IMR-90 (cell line): ENCODE results near the gene RRAGA. TPM values are rescaled to one million over a fixed set of nuclear protein-coding genes. Genes with fewer than 3 reads are reported as not detected.

Source experiments
- ATAC-seq: fragments of 200-7000 bp; cut with Tn5 transposase; 2 replicates; pipeline ENCODE4 v1.9.1; 2020; ENCODE audit warnings: low read depth, mild to moderate bottlenecking, moderate library complexity
- Bru-seq: library from RNA; stranded (reverse); fragments of 400-500 nt; gene quantifications from one replicate; lab custom pipeline; 2021; lab: Mats Ljungman, UMichigan
- BruChase-seq, 2 experiments: library from RNA; stranded (reverse); fragments of 400-500 nt; gene quantifications; one replicate each; lab custom pipeline; 2021; lab: Mats Ljungman, UMichigan
- BruUV-seq: library from RNA; stranded (reverse); fragments of 400-500 nt; replicated peaks from 2 replicates; lab custom pipeline; 2021; lab: Mats Ljungman, UMichigan
- CTCF ChIA-PET: fragments of 300-600 bp; formaldehyde crosslinking; extraction: SDS; loops from one replicate; lab custom pipeline; 2021; ENCODE audit warnings: antibody characterized with exemption; lab: Yijun Ruan, JAX
- POLR2A ChIA-PET: fragments of 300-600 bp; sonication (Branson Sonifier 250); formaldehyde crosslinking; loops from one replicate; lab custom pipeline; 2022; ENCODE audit warnings: antibody characterized with exemption; ENCODE audit not compliant: unreplicated experiment; lab: Charles Lee
- DNase-seq: peaks from one replicate; pipeline ENCODE4 v3.0.0; 2013
- H2AFZ ChIP-seq: replicated peaks from 2 replicates; pipeline ENCODE3; 2013; ENCODE audit warnings: low read length, mild to moderate bottlenecking; ENCODE audit not compliant: poor library complexity
- H2AK5ac ChIP-seq: 2 replicates; pipeline ENCODE4 v1.6.1; 2013; ENCODE audit warnings: low read depth, low read length, inconsistent platforms
- H2AK9ac ChIP-seq: replicated peaks from 2 replicates; pipeline ENCODE3; 2013; ENCODE audit warnings: mild to moderate bottlenecking, low read depth, low read length, moderate library complexity; ENCODE audit not compliant: poor library complexity
- H2BK120ac ChIP-seq: 2 replicates; pipeline ENCODE4 v1.6.1; 2013; ENCODE audit warnings: low read depth, low read length, inconsistent platforms
- H2BK15ac ChIP-seq: 3 replicates; pipeline ENCODE4 v1.6.1; 2013; ENCODE audit warnings: low read depth, low read length, inconsistent platforms
- H2BK20ac ChIP-seq: 2 replicates; pipeline ENCODE4 v1.6.1; 2013; ENCODE audit warnings: low read depth, mild to moderate bottlenecking, inconsistent platforms, low read length, moderate library complexity
- H2BK5ac ChIP-seq: 2 replicates; pipeline ENCODE4 v1.6.1; 2013; ENCODE audit warnings: mild to moderate bottlenecking, low read depth, low read length, inconsistent platforms; ENCODE audit not compliant: poor library complexity, severe bottlenecking
- H3K14ac ChIP-seq: replicated peaks from 2 replicates; pipeline ENCODE4 v1.6.1; 2013; ENCODE audit warnings: low read depth, low read length, inconsistent platforms
- H3K18ac ChIP-seq: 2 replicates; pipeline ENCODE4 v1.6.1; 2013; ENCODE audit warnings: low read depth, low read length, control low read depth
- H3K23ac ChIP-seq: 2 replicates; pipeline ENCODE4 v1.6.1; 2013; ENCODE audit warnings: low read depth, low read length, inconsistent platforms
- H3K27ac ChIP-seq: 2 replicates; pipeline ENCODE4 v1.5.1; 2013; ENCODE audit warnings: mild to moderate bottlenecking, control low read depth, low read length; ENCODE audit not compliant: insufficient read depth
- H3K27me3 ChIP-seq: 2 replicates; pipeline ENCODE4 v1.6.1; 2013; ENCODE audit warnings: low read length; ENCODE audit not compliant: control insufficient read depth, insufficient read depth
- H3K36me3 ChIP-seq: 2 replicates; pipeline ENCODE4 v1.6.1; 2013; ENCODE audit warnings: low read length, mixed read lengths; ENCODE audit not compliant: control insufficient read depth, insufficient read depth
- H3K4ac ChIP-seq: 2 replicates; pipeline ENCODE4 v1.6.1; 2013; ENCODE audit warnings: low read depth, low read length, inconsistent platforms
- H3K4me1 ChIP-seq: 2 replicates; pipeline ENCODE4 v1.6.1; 2013; ENCODE audit warnings: low read length, mixed read lengths; ENCODE audit not compliant: control insufficient read depth, insufficient read depth
- H3K4me2 ChIP-seq: 2 replicates; pipeline ENCODE4 v1.6.1; 2013; ENCODE audit warnings: low read depth, mild to moderate bottlenecking, control low read depth, low read length, moderate library complexity
- H3K4me3 ChIP-seq: 2 replicates; pipeline ENCODE4 v1.5.1; 2013; ENCODE audit warnings: low read depth, mild to moderate bottlenecking, control low read depth, low read length, moderate library complexity; ENCODE audit not compliant: insufficient read depth
- H3K56ac ChIP-seq: 2 replicates; pipeline ENCODE4 v1.6.1; 2013; ENCODE audit warnings: low read length, inconsistent platforms; ENCODE audit not compliant: insufficient read depth; ENCODE audit errors: extremely low read depth
- H3K79me1 ChIP-seq, 2 experiments: 2 replicates each; pipeline ENCODE4 v1.6.1; 2013; ENCODE audit warnings: low read length in 2 of 2, inconsistent platforms in 1 of 2, low read depth in 1 of 2
- H3K9ac ChIP-seq: 2 replicates; pipeline ENCODE4 v1.6.1; 2013; ENCODE audit warnings: low read depth, low read length, control low read depth
- H3K9me1 ChIP-seq: 2 replicates; pipeline ENCODE4 v1.6.1; 2013; ENCODE audit warnings: low read length, inconsistent platforms; ENCODE audit not compliant: insufficient read depth
- H3K9me3 ChIP-seq: 2 replicates; pipeline ENCODE4 v1.6.1; 2013; ENCODE audit warnings: low read length; ENCODE audit not compliant: control insufficient read depth, insufficient read depth
- H4K20me1 ChIP-seq: 2 replicates; pipeline ENCODE4 v1.6.1; 2013; ENCODE audit warnings: low read length, inconsistent platforms; ENCODE audit not compliant: insufficient read depth
- H4K5ac ChIP-seq: 2 replicates; pipeline ENCODE4 v1.6.1; 2013; ENCODE audit warnings: mild to moderate bottlenecking, low read depth, low read length, control low read depth
- H4K8ac ChIP-seq, 2 experiments: 2 replicates each; pipeline ENCODE4 v1.6.1; 2013; ENCODE audit warnings: low read depth in 2 of 2, low read length in 2 of 2, control low read depth in 1 of 2, inconsistent platforms in 1 of 2
- H4K91ac ChIP-seq: 2 replicates; pipeline ENCODE4 v1.6.1; 2013; ENCODE audit warnings: low read depth, low read length, inconsistent platforms; ENCODE audit not compliant: insufficient read depth
- CHD1 ChIP-seq: IDR thresholded peaks from 2 replicates; pipeline ENCODE4 v1.6.1; 2012; ENCODE audit warnings: low read depth, low read length, improper control_type of control experiment
- CTCF ChIP-seq: conservative IDR thresholded peaks from 2 replicates; pipeline ENCODE4 v1.5.1; 2012; ENCODE audit warnings: mild to moderate bottlenecking, low read depth, low read length, improper control_type of control experiment
- ELK1 ChIP-seq: fragments of 150-350 bp; IDR thresholded peaks from 2 replicates; pipeline ENCODE4 v1.6.1; 2016; ENCODE audit warnings: low read depth, mild to moderate bottlenecking, low read length, moderate library complexity, borderline replicate concordance
- FOS ChIP-seq: fragments of 150-350 bp; IDR thresholded peaks from 2 replicates; pipeline ENCODE4 v1.6.1; 2016; ENCODE audit warnings: low read depth, low read length
- MAZ ChIP-seq: IDR thresholded peaks from 2 replicates; pipeline ENCODE4 v1.6.1; 2012; ENCODE audit warnings: low read depth, mild to moderate bottlenecking, low read length, improper control_type of control experiment, moderate library complexity, borderline replicate concordance
- MXI1 ChIP-seq: IDR thresholded peaks from 2 replicates; pipeline ENCODE4 v1.6.1; 2012; ENCODE audit warnings: low read depth, mild to moderate bottlenecking, low read length, moderate library complexity, borderline replicate concordance
- NFE2L2 ChIP-seq: fragments of 150-350 bp; IDR thresholded peaks from 2 replicates; pipeline ENCODE4 v1.6.1; 2016; ENCODE audit warnings: low read depth, mild to moderate bottlenecking, low read length
- POLR2A ChIP-seq: IDR thresholded peaks from 2 replicates; pipeline ENCODE4 v1.6.1; 2012; ENCODE audit warnings: mild to moderate bottlenecking, low read depth, low read length
- RAD21 ChIP-seq: IDR thresholded peaks from 2 replicates; pipeline ENCODE4 v1.6.1; 2012; ENCODE audit warnings: low read length, improper control_type of control experiment
- WGBS, 2 experiments: methylation state at CpG; one replicate each; pipeline versions ENCODE4 v1.1.5 to v1.1.7; 2013; ENCODE audit warnings: missing lambda C conversion rate in 2 of 2; ENCODE audit not compliant: insufficient read length in 1 of 2; ENCODE audit errors: extremely low coverage in 2 of 2; 5-methylcytosine and 5-hydroxymethylcytosine counted together
- dilution Hi-C: fragments of 300-500 bp; cut with HindIII; formaldehyde crosslinking; loops from one replicate; pipeline ENCODE4 v1.14.3; 2018; ENCODE audit warnings: low sequenced_read_pairs; ENCODE audit not compliant: unreplicated experiment
- in situ Hi-C: fragments of 300-500 bp; cut with MboI; formaldehyde crosslinking; loops from 3 replicates; pipeline ENCODE4 v1.14.3; 2019; ENCODE audit warnings: low sequenced_read_pairs, inconsistent platforms, mixed read lengths
- intact Hi-C: fragments of 100-400 bp; cut with micrococcal nuclease; formaldehyde crosslinking; loops from 2 replicates; pipeline ENCODE4 v1.10.0; 2022
- long read RNA-seq: library from polyadenylated mRNA; unstranded; transcript quantifications from one replicate; pipeline ENCODE4 v2.0.0, GENCODE V29; 2021; ENCODE audit not compliant: unreplicated experiment
- polyA plus RNA-seq, 3 experiments: library from polyadenylated mRNA; depleted of rRNA; stranded (reverse); fragments of >200 nt; gene quantifications; 2 replicates each; pipeline ENCODE4 v1.2.3, GENCODE V29; 2012; ENCODE audit warnings: low replicate concordance in 1 of 3
- total RNA-seq: library from RNA; depleted of rRNA; stranded (reverse); fragments of >200 nt; gene quantifications from 2 replicates; pipeline ENCODE4 v1.2.3, GENCODE V29; 2012; rRNA removed

The RRAGA gene, protein sequence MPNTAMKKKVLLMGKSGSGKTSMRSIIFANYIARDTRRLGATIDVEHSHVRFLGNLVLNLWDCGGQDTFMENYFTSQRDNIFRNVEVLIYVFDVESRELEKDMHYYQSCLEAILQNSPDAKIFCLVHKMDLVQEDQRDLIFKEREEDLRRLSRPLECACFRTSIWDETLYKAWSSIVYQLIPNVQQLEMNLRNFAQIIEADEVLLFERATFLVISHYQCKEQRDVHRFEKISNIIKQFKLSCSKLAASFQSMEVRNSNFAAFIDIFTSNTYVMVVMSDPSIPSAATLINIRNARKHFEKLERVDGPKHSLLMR
- 63.3 and 74.7 TPM in 2 replicates for total RNA-seq
- 150 and 154 TPM in 2 replicates for polyA plus RNA-seq (2012; rRNA removed)
- 67.5 and 92.7 TPM in 2 replicates for polyA plus RNA-seq (2012; cell fraction: cytosol; rRNA removed)
- polyA plus RNA-seq (2012; cell fraction: nucleus; rRNA removed; ENCODE audit: low replicate concordance), result 36.1 and 61.7 TPM in 2 replicates
- percentile 80 among the genes with signal in this experiment for Bru-seq, nascent RNA
- percentile 98 among the genes with signal in this experiment for BruChase-seq, experiment 1, labeled RNA remaining after a 6-hour chase
- percentile 95 among the genes with signal in this experiment for BruChase-seq, experiment 2, labeled RNA remaining after a 2-hour chase
- long read RNA-seq, transcript RRAGA-201 (1 exons, 1,589 nt), result major isoform, 261 of 261 reads
- long read RNA-seq, partial matches to known transcripts, result 0 of 261 reads
- long read RNA-seq, other reads (novel, unspliced or antisense), result 0 of 261 reads

- Histone ChIP-seq H2BK20ac (peak within 1 kb of the TSS; percentile 35; the same call in 1 of the 2 replicates), H3K23ac (peak within 1 kb of the TSS; percentile 94), H2AK9ac (peak within 1 kb of the TSS; percentile 90), H3K4me2 (peak within 1 kb of the TSS; percentile 97), H3K79me1 (peaks cover 10 to 29% of the 10 kb centered on the region in 2 experiments; a peak in 3 of 4 replicates), H2AFZ (peak within 1 kb of the TSS; percentile 96), H3K4ac (peak within 1 kb of the TSS; percentile 94), H4K20me1 (peaks cover 24% of the 10 kb centered on the region), H3K56ac (peak within 1 kb of the TSS; percentile 91), H3K4me1 (peaks cover 2% of the 10 kb centered on the region; the same call in 1 of the 2 replicates), H3K36me3 (no peaks in the 10 kb centered on the region), H3K27ac (peak within 1 kb of the TSS; percentile 96), H4K8ac (peak within 1 kb of the TSS; percentile 94 to 97), H2AK5ac (peak within 1 kb of the TSS; percentile 78), H3K27me3 (no peaks in the 10 kb centered on the region), H3K14ac (peak within 1 kb of the TSS; percentile 97), H2BK5ac (peak within 1 kb of the TSS; percentile 85), H3K9me1 (0 out of 2 replicates have a peak, but pooled peaks cover 2% of the 10 kb centered on the region), H3K9me3 (no peaks in the 10 kb centered on the region), H3K9ac (peak within 1 kb of the TSS; percentile 98), H4K91ac (peak within 1 kb of the TSS; percentile 81), H3K18ac (peak within 1 kb of the TSS; percentile 70), H2BK15ac (0 out of 3 replicates have a peak within 1 kb of the TSS, but pooled peaks have one; percentile 55), H4K5ac (peak within 1 kb of the TSS; percentile 35), H2BK120ac (peak within 1 kb of the TSS; percentile 84), H3K4me3 (peak within 1 kb of the TSS; percentile 74)
- in situ Hi-C loops, result loop anchor here (10.0 to 25.0 kb wide), 2 partner anchors 126 to 1512 kb away; no protein-coding TSS in a partner anchor
- dilution Hi-C loops, result no loop called here
- ChIA-PET POLR2A (interaction anchor here (0.6 to 1.0 kb wide), 4 partner anchors 35 to 1218 kb away, joined by 3 to 5 read pairs (median 3); no protein-coding TSS in a partner anchor), CTCF (interaction anchor here (0.5 to 1.2 kb wide), 5 partner anchors 8 to 416 kb away, joined by 3 read pairs; no protein-coding TSS in a partner anchor)
- 0% methylated on average over 26 of the region's 82 CpGs; no CpG with 5 or more reads in 1 of the 2 experiments for WGBS, 2 experiments
- DNase-seq (peak; percentile 96), ATAC-seq (peak; percentile 93)
- TSS peak; percentile 86 for BruUV-seq
- intact Hi-C loops, result loop anchor here (1.0 kb wide), 3 partner anchors 125 to 408 kb away; no protein-coding TSS in a partner anchor
- TF ChIP-seq FOS (no peak), NFE2L2 (no peak), ELK1 (no peak), CTCF (peak; percentile 89), CHD1 (no peak), MAZ (peak; percentile 80), MXI1 (peak; percentile 91), RAD21 (peak; percentile 62), POLR2A (peak; percentile 97)
Observed at GRCh38 chr9:19048966-19049916, at the start of gene RRAGA. Gene RRAGA (plus strand): TSS chr9:19049427. CDS start chr9:19049660, 233 bp downstream.
